Natural killer cell treated with Interleukin-12 subunit alpha and Interleukin-12 subunit beta and Interleukin-15 and Interleukin-18, amount 100 ng/mL, for 72 hours (primary cell): Measurements from ENCODE around the gene OR1A1. TPM values are rescaled to one million over a fixed set of nuclear protein-coding genes. Genes with fewer than 3 reads are reported as not detected.
A peak's percentile ranks its signal among the peaks of the same experiment; 100 is the strongest.
"Not testable (repeated sequence)": the region's sequence is repeated elsewhere in the genome, so short reads cannot be mapped to it uniquely, and the experiment has no call there.

ENCODE experiments used
- ATAC-seq, 2 donors: fragments of 150-1000 bp; cut with Tn5 transposase in 1 of 2; sonication (Bioruptor Pico), chemical (Tn5 transposase) in 1 of 2; 2 replicates each; pipeline ENCODE4 v1.10.0; 2021
- DNase-seq: peaks from one replicate; pipeline ENCODE4 v3.0.0; 2022; ENCODE audit warnings: low spot score
- H3K27ac Mint-ChIP-seq, 2 donors: 1 replicate in 1 of 2; 2 replicates in 1 of 2; pipeline ENCODE4 v1.8.0; 2022; ENCODE audit warnings: mixed read lengths in 2 of 2, mild to moderate bottlenecking in 1 of 2, moderate library complexity in 1 of 2
- H3K27me3 Mint-ChIP-seq, 2 donors: 1 replicate in 1 of 2; 2 replicates in 1 of 2; pipeline ENCODE4 v1.8.0; 2022; ENCODE audit warnings: mixed read lengths in 2 of 2
- H3K36me3 Mint-ChIP-seq: one replicate; pipeline ENCODE4 v1.8.0; 2022; ENCODE audit warnings: mixed read lengths
- H3K4me1 Mint-ChIP-seq, 2 donors: 1 replicate in 1 of 2; 2 replicates in 1 of 2; pipeline ENCODE4 v1.8.0; 2022; ENCODE audit warnings: low read depth in 2 of 2, mixed read lengths in 2 of 2, mild to moderate bottlenecking in 1 of 2
- H3K4me3 Mint-ChIP-seq: one replicate; pipeline ENCODE4 v1.8.0; 2022; ENCODE audit warnings: mixed read lengths
- H3K9me3 Mint-ChIP-seq: 2 replicates; pipeline ENCODE4 v1.8.0; 2022; ENCODE audit warnings: mixed read lengths
- total RNA-seq, 2 donors: library from RNA; stranded (reverse); gene quantifications; one replicate each; pipeline ENCODE4 v1.2.3, GENCODE V29; 2022

Gene OR1A1
- total RNA-seq, 2 donors from 2014 or later: not detected

- not testable (repeated sequence) for H3K36me3 Mint-ChIP-seq, DNase-seq, ATAC-seq, H3K4me3 Mint-ChIP-seq, H3K4me1 Mint-ChIP-seq, H3K27ac Mint-ChIP-seq, H3K27me3 Mint-ChIP-seq, H3K9me3 Mint-ChIP-seq
Observed at GRCh38 chr17:3244841-3245240, 37.4 kb downstream of the OR1A1 start.

DNA sequence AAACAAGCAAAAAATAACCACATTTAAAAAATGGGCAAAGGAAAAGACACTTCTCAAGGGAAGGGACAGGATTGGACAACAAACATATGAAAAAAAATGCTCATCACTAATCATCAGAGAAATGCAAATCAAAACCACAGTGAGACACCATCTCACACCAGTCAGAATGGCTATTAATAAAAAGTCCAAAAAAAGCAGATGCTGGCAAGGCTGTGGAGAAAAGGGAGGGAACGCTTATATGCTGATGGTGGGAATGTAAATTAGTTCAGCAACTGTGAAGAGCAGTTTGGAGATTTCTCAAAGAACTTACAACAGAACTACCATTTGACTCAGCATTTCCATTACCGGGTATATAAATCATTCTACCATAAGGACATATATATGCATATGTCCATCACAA lies 41.5 kb downstream of the OR1A1 start:
- H3K36me3 Mint-ChIP-seq, H3K9me3 Mint-ChIP-seq, DNase-seq, ATAC-seq, H3K4me3 Mint-ChIP-seq, H3K27ac Mint-ChIP-seq, H3K4me1 Mint-ChIP-seq, H3K27me3 Mint-ChIP-seq: not testable (repeated sequence)

DNA sequence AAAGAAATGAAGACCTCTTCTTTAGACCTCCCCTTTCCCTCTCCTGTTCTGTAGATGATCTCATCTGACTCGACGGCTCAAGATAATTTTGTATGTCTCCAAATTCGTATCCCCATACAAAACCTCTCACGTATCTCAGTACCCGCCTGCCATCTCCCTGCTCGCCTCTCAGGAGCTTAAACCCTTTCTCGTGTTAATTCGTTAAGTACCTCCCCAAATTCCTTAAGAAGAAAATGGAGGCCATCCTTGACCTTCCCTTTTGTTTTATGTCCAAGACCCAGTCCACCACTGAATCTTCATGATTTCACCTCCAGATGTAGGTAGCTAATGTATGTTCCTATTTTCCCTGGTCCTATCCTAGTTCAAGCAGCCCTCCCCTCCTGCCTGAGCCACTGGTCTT lies 49.1 kb downstream of the OR1A1 start:
- ATAC-seq: no peak
- Mint-ChIP-seq H3K36me3 (no peaks in the 10 kb centered on the region), H3K4me3 (no peak overlapping the region), H3K9me3 (no peaks in the 10 kb centered on the region), H3K4me1 (peaks cover 7 to 17% of the 10 kb centered on the region in 2 donors), H3K27me3 (peaks cover 7 to 33% of the 10 kb centered on the region in 2 donors), H3K27ac (no peak overlapping the region)
- DNase-seq: no peak

- Mint-ChIP-seq H3K9me3 (no peaks in the 10 kb centered on the region), H3K27ac (peak overlapping the region in 1 of 2 donors; percentile 75)
Observed at GRCh38 chr17:3260163-3260562, 52.7 kb downstream of the OR1A1 start.

DNA sequence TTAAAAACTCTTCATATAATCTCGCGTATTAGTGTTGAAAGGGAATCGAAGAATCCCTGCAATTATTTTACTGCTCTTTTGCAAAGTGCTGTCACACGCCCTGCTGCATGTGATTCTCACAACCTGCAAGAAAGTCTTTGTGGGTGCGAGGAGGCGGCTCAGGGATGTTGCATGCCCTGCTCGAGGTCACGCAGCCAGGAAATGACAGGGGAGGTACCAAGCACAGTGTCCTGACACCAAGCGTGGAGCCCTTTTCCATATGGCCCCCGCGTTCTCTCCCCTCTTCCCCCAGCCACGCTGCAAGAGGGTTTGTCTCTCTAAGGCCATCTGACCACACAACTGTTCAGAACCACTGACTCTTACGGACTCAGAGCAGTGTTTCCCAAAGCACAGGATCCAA lies 53.1 kb downstream of the OR1A1 start:
- H3K4me3 Mint-ChIP-seq: peak overlapping the region; percentile 8
- H3K9me3 Mint-ChIP-seq: no peaks in the 10 kb centered on the region
- peak in 1 of 2 donors; percentile 87 for ATAC-seq

More at GRCh38 chr17:3260163-3260562, 52.7 kb downstream of the OR1A1 start:
- Mint-ChIP-seq H3K36me3 (no peaks in the 10 kb centered on the region), H3K4me1 (peaks cover 7 to 12% of the 10 kb centered on the region in 2 donors), H3K4me3 (peak overlapping the region; percentile 8), H3K27me3 (peaks cover 7 to 31% of the 10 kb centered on the region in 2 donors)
- DNase-seq (no peak), ATAC-seq (no peak)

More for the DNA sequence above, 53.1 kb downstream of the OR1A1 start:
- Mint-ChIP-seq H3K36me3 (no peaks in the 10 kb centered on the region), H3K4me1 (peaks cover 7 to 12% of the 10 kb centered on the region in 2 donors), H3K27me3 (peaks cover 7 to 32% of the 10 kb centered on the region in 2 donors), H3K27ac (peak overlapping the region in 1 of 2 donors; percentile 75)
- peak; percentile 70 for DNase-seq

Other genes with a start within 250 kb of the OR1A1 start
- gene OR1D5, start 144.1 kb upstream of the OR1A1 start, total RNA-seq: not detected
- gene OR1D2, start 103.2 kb upstream of the OR1A1 start, total RNA-seq: not detected
- gene OR1G1, start 80.1 kb upstream of the OR1A1 start, total RNA-seq: not detected
- not detected for gene OR1A2, start 10.1 kb upstream of the OR1A1 start, total RNA-seq
- under 1 TPM in 1 of 2 donors, not detected in 1; 0.57 TPM for gene OR3A1, start 90.7 kb downstream of the OR1A1 start, total RNA-seq
- 1 to 10 TPM in 1 of 2 donors, not detected in 1; 2.6 TPM for gene OR3A2, start 178.6 kb downstream of the OR1A1 start, total RNA-seq
- gene OR1E1, start 190.7 kb downstream of the OR1A1 start, total RNA-seq: not detected
- not detected for gene OR3A3, start 203.7 kb downstream of the OR1A1 start, total RNA-seq
- gene OR1E2, start 226.2 kb downstream of the OR1A1 start, total RNA-seq: not detected